SK-N-MC (cell line): ENCODE results near the gene TEX44.
"Not testable (repeated sequence)": the region's sequence is repeated elsewhere in the genome, so short reads cannot be mapped to it uniquely, and the experiment has no call there.

ENCODE experiments used
- DNase-seq: peaks from one replicate; pipeline ENCODE4 v3.0.0-alpha.2; 2011; ENCODE audit warnings: low read depth, low spot score
- H3K27ac ChIP-seq: fragments of 200-600 bp; sonication (generic); 2 replicates; pipeline ENCODE4 v1.5.1; 2016; ENCODE audit warnings: mixed run types
- H3K36me3 ChIP-seq: fragments of 200-600 bp; sonication (generic); 2 replicates; pipeline ENCODE4 v1.6.1; 2017; ENCODE audit warnings: antibody characterized with exemption, low read length, mixed read lengths; ENCODE audit not compliant: insufficient read depth
- H3K4me3 ChIP-seq: fragments of 200-600 bp; sonication (generic); 2 replicates; pipeline ENCODE4 v1.5.1; 2016
- H3K9ac ChIP-seq: fragments of 200-600 bp; sonication (generic); 2 replicates; pipeline ENCODE4 v1.8.0; 2017; ENCODE audit warnings: mixed run types, mixed read lengths; ENCODE audit not compliant: insufficient read length
- H3K9me3 ChIP-seq: fragments of 200-600 bp; sonication (generic); 2 replicates; pipeline ENCODE4 v1.6.1; 2017; ENCODE audit warnings: low read depth, mild to moderate bottlenecking, antibody characterized with exemption, low read length, moderate library complexity, mixed read lengths
- EZH2 ChIP-seq: fragments of 200-600 bp; sonication (generic); IDR thresholded peaks from one replicate; pipeline ENCODE4 v1.6.1; 2017; ENCODE audit warnings: antibody characterized with exemption
- FOXP2 ChIP-seq: optimal IDR thresholded peaks from 2 replicates; pipeline ENCODE3; 2011; ENCODE audit warnings: mild to moderate bottlenecking, moderate library complexity; ENCODE audit not compliant: insufficient read depth; ENCODE audit errors: extremely low read length, control extremely low read depth
- POLR2AphosphoS5 ChIP-seq: IDR thresholded peaks from 2 replicates; pipeline ENCODE4 v1.6.1; 2012; ENCODE audit warnings: mild to moderate bottlenecking, low read depth, low read length, borderline replicate concordance

Gene TEX44

DNA sequence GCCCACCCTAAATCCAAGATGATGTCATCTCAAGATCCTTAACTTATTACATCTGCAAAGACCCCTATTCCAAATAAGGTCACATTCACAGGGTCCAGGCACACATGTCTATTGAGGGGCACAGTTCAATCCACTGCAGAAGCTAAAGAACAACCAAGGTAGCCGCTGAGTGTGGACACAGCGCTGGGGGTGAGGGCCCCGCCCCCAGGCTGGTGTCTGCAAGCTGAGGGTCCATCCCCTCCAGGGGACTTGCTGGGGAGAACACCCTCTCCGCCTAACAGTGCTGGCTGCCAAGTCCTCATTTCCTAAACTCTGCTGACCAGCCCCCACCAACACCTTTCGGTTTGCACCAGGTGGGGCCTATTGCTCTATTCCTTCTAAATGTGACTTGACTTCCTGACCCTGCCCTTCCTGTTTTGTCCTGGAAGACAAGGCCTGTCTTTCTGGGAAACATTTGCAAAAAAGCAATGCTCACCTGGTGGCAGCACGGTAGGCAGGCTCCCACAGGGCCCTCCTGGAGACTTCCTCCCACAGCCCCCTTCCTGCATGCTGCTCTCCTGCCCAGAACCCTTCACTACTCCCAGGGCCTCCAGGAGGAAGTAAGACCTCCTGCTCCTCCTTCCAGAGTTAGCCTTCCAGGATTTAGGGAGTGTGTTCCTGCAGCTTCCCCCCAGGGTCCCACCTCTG lies 24.4 kb upstream of the TEX44 start:
- TF ChIP-seq EZH2 (no peak), POLR2AphosphoS5 (no peak), FOXP2 (no peak)
- no peak overlapping the region for H3K4me3 ChIP-seq
- no peaks in the 10 kb centered on the region for H3K36me3 ChIP-seq
- no peak for DNase-seq
- H3K9ac ChIP-seq: no peak overlapping the region
- H3K27ac ChIP-seq: no peak overlapping the region
- no peaks in the 10 kb centered on the region for H3K9me3 ChIP-seq

DNA sequence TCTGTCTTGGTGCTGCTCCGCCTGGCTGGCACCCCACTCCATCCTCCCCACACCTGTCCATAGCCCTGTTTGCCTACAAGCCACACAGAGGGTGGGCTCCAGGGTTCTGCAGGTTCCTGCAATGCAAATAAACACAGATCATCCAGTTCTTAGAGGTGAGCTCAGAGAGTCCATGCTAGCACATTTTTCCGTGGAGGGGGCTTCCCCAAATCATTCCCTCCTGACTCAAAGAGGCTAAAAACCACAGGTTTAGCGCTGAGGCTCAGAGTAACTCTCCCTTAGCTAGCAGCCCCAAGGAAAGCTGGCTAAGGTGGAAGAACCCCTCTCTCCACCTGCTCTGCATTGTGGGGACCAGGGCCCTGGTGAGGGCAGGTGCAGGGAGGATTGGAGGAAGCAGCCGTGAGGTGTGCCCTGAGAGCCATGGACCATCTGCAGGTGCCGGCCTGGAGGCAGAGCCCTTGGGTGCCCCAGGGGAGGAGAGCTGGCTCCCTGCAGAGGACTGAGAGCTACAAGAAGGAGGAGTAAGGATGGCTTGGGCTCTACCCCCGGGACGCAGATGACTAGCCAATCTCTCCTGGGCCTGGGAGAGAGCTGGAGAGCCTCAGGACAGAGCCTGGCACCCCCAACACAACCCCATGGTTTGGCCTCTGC lies 23.8 kb upstream of the TEX44 start:
- no peak overlapping the region for H3K9ac ChIP-seq
- no peak overlapping the region for H3K27ac ChIP-seq
- no peak overlapping the region for H3K4me3 ChIP-seq
- H3K9me3 ChIP-seq: no peaks in the 10 kb centered on the region
- no peak for DNase-seq
- no peaks in the 10 kb centered on the region for H3K36me3 ChIP-seq
- TF ChIP-seq POLR2AphosphoS5 (no peak), FOXP2 (no peak), EZH2 (no peak)

DNA sequence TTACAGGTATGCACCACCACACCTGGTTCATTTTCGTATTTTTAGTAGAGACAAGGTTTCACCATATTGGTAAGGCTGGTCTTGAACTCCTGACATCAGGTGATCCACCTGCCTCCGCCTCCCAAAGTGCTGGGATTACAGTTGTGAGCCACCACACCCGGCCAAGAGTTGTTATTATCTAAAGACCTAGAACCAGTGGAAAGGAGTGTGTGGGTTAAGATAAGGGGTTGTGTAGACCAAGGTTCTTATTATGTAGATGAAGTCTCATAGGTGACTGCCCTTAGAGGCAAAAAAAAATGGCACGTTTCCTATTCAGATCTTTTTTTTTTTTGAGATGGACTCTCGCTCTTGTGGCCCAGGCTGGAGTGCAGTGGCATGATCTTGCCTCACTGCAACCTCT lies 21.7 kb upstream of the TEX44 start:
- H3K9me3 ChIP-seq, H3K4me3 ChIP-seq, DNase-seq, H3K36me3 ChIP-seq, H3K9ac ChIP-seq, H3K27ac ChIP-seq: not testable (repeated sequence)

DNA sequence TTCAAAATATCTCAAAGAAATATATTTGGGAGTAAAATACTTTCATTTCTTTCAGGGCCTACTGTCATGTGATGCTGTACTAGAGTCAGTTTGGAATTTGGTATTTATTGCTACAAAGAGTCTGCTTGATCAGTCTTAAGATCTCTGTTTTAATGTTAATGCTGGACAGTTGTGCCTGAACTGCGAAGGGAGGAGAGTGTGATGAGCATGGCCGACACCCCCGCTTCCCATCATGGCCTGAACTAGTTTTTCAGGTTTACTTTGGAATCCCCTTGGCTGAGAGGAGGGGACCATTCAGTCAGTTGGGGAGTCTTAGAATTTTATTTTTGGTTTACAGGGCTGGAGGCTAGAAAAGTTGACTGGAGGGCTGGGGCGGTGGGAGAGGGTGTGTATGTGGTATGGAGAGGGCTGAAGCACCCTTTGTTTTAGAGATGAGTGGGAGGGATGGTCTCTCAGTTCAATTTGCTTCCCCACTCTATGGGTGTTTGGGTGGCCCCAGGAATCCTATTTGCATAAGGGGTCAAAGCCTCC lies 20.9 kb upstream of the TEX44 start:
- H3K9me3 ChIP-seq: no peaks in the 10 kb centered on the region
- no peak for DNase-seq
- H3K4me3 ChIP-seq: no peak overlapping the region
- no peak overlapping the region for H3K27ac ChIP-seq
- TF ChIP-seq POLR2AphosphoS5 (no peak), FOXP2 (no peak)
- H3K9ac ChIP-seq: no peak overlapping the region
- H3K36me3 ChIP-seq: no peaks in the 10 kb centered on the region

DNA sequence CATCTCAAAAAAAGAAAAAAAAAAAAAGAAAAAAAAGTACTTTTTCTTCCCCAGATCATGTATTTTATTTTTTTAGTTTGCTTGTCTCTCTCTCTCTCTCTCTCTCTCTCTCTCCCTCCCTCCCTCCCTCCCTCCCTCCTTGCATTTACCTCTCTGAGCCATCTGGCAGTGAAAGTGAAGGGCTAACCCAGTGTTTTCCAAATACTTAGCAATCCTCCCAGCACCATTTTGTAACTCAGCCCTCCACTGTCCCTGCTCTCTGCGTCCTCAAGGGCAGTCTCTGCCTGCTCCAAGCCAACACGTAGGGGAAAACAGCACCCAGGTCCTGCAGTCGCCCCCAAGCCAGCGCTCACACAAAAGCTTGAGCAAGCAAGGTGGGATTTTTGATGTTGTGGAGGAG lies 19.6 kb upstream of the TEX44 start:
- Histone ChIP-seq H3K9ac (no peak overlapping the region), H3K36me3 (no peaks in the 10 kb centered on the region), H3K9me3 (no peaks in the 10 kb centered on the region), H3K27ac (no peak overlapping the region), H3K4me3 (no peak overlapping the region)
- DNase-seq: no peak
- TF ChIP-seq POLR2AphosphoS5: no peak
- no peak for TF ChIP-seq EZH2
- TF ChIP-seq FOXP2: no peak

DNA sequence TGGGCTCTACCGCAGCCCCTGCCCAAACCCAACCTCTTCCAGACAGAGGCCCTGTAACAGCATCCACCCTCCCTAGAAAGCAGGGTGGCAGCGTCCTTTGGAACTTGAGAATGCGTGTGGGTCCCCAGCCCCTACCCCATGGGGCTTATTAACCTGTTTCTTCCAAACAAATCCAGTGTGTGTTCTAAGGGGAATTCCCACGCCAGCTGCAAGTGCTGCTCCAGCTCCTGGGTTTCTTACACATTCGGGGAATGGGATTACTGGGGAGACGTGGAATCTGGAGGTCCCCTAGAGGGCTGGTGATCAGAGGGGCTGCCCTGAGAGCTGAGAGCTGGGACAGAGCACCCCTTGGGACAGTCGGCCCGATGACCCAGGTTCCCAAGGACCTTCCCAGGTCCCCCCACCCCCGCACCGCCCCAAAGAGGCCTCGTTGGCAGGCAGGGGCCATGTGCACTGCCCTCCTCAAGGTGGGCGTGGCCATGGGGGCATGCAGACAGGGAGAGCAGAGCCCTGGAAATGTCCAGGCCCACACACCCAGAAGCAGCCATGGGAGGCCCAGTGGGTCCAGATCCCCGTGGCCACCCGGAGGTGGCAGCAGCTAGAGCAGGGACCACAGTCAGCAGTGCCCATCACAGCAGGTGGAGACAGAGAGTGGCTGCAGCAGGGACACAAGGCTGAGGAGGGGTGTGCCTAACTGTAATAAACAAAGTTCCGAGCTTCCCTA lies 18.8 kb upstream of the TEX44 start:
- no peaks in the 10 kb centered on the region for H3K9me3 ChIP-seq
- DNase-seq: no peak
- no peak overlapping the region for H3K27ac ChIP-seq
- no peak overlapping the region for H3K9ac ChIP-seq
- H3K4me3 ChIP-seq: no peak overlapping the region
- no peaks in the 10 kb centered on the region for H3K36me3 ChIP-seq
- TF ChIP-seq EZH2 (no peak), FOXP2 (no peak), POLR2AphosphoS5 (no peak)

DNA sequence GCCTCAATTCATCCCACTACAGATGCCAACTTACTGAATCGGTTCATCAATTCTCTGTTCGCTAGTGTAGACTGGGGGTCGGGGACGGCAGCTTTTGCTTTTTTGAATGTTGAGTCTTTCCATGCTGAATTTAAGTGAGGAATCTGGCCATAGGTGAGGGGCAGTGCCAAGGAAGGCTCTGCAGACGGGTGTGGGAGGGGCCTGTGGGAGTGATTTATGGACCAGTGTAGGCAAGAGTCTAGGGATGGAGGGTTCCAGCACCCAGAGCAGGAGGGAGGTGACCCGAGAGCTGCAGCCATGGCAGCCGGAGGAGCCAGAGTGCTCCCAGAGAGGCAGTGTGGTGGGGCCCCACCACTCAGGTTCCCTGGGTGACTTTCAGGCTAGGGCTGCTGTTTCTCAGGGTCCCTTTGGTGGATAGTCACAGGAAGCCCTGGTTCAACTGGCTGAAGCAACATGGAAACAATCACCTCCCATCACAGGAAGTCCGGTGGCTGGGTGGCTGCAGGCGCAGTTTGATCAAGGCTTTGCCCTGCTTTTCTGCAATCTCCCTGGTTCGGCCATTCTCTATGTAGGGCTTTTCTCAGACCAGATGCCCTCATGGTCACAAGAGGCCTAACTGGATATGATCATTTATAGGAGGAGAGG lies 16.9 kb upstream of the TEX44 start:
- H3K9me3 ChIP-seq: no peaks in the 10 kb centered on the region
- TF ChIP-seq EZH2 (no peak), FOXP2 (no peak), POLR2AphosphoS5 (no peak)
- H3K27ac ChIP-seq: no peak overlapping the region
- H3K36me3 ChIP-seq: no peaks in the 10 kb centered on the region
- H3K9ac ChIP-seq: no peak overlapping the region
- no peak for DNase-seq
- H3K4me3 ChIP-seq: no peak overlapping the region

DNA sequence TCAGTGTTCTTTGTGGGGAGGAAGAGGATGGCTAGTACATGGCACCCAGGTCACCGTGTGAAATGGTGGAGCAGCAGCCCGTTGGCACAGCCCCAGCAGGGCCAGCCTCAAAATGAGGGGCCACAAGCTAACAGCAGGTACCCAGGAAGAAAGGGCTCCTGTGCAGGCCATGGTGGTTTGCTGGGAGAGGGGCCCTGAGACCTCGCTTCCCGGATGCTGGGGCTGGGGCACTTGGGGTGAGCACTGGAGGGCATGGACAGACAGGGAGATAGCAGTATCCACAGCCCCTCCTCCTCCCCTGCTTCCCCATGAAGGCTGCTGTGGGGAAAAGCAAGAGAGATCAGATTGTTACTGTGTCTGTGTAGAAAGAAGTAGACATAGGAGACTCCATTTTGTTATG lies 16.2 kb upstream of the TEX44 start:
- no peak overlapping the region for H3K4me3 ChIP-seq
- TF ChIP-seq FOXP2 (no peak), EZH2 (no peak), POLR2AphosphoS5 (no peak)
- H3K27ac ChIP-seq: no peak overlapping the region
- no peaks in the 10 kb centered on the region for H3K36me3 ChIP-seq
- H3K9me3 ChIP-seq: no peaks in the 10 kb centered on the region
- DNase-seq: no peak
- no peak overlapping the region for H3K9ac ChIP-seq

DNA sequence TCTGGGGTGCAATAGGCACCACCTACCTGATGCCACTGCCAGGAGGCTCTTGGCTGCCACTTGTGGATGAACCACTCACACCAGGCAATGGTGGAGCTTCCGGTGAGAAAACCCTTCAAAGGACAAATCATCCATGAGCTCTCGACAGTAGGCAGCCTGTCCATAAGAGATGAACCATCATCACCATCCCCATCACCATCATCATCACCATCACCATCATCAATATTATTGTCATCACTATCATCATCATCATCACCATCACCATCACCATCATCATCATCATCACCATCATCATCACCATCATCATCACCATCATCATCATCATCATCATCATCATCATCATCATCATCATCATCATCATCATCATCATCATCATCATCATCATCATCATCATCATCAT lies 14.0 kb upstream of the TEX44 start:
- not testable (repeated sequence) for H3K27ac ChIP-seq, H3K9ac ChIP-seq, H3K9me3 ChIP-seq, DNase-seq, H3K4me3 ChIP-seq, H3K36me3 ChIP-seq
